GM13976 (cell line): Measurements from ENCODE around the gene GTF3C4.

ENCODE experiments used
- DNase-seq: peaks from one replicate; pipeline ENCODE4 v3.0.0; 2012; ENCODE audit warnings: low spot score
- in situ Hi-C: fragments of 300-500 bp; cut with MboI; formaldehyde crosslinking; loops from one replicate; pipeline ENCODE4 v1.12.0; 2022; ENCODE audit warnings: low sequenced_read_pairs, mixed read lengths, inconsistent platforms; ENCODE audit not compliant: unreplicated experiment
- TF ChIP-seq, protein P1 (sequence below): IDR thresholded peaks from 2 replicates; pipeline ENCODE4 v1.5.1; 2012; ENCODE audit warnings: borderline replicate concordance, mild to moderate bottlenecking; ENCODE audit not compliant: insufficient read depth; ENCODE audit errors: extremely low read depth, missing control alignments, control extremely low read depth

GTF3C4 gene

GRCh38 chr9:132637351-132637750, 32.9 kb upstream of the GTF3C4 start:
- in situ Hi-C loops = no loop called here

DNA sequence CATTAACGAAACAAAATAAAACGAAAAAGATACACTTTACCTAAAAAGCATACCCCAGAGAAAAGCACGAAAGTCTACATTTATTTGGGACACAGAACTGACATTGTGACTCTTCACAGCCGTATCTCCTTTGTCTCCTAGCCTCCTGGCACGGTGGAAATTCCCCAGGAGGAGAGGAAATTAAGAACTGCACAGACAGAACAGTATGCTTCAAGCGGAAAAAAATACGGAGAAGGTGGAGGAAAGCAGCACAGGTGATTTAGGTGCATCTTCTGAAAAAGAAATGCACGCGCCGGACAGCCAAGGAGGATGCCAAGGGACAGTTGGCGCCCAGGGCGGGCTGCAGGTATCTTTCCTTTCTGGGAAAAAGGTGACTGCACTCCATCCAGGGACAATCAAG, 32.5 kb upstream of the GTF3C4 start:
- no peak for DNase-seq
- TF ChIP-seq, protein P1, sequence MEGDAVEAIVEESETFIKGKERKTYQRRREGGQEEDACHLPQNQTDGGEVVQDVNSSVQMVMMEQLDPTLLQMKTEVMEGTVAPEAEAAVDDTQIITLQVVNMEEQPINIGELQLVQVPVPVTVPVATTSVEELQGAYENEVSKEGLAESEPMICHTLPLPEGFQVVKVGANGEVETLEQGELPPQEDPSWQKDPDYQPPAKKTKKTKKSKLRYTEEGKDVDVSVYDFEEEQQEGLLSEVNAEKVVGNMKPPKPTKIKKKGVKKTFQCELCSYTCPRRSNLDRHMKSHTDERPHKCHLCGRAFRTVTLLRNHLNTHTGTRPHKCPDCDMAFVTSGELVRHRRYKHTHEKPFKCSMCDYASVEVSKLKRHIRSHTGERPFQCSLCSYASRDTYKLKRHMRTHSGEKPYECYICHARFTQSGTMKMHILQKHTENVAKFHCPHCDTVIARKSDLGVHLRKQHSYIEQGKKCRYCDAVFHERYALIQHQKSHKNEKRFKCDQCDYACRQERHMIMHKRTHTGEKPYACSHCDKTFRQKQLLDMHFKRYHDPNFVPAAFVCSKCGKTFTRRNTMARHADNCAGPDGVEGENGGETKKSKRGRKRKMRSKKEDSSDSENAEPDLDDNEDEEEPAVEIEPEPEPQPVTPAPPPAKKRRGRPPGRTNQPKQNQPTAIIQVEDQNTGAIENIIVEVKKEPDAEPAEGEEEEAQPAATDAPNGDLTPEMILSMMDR = no peak
- in situ Hi-C loops = no loop called here

More at GRCh38 chr9:132637351-132637750, 32.9 kb upstream of the GTF3C4 start:
- TF ChIP-seq, protein P1 = no peak
- DNase-seq = no peak

DNA sequence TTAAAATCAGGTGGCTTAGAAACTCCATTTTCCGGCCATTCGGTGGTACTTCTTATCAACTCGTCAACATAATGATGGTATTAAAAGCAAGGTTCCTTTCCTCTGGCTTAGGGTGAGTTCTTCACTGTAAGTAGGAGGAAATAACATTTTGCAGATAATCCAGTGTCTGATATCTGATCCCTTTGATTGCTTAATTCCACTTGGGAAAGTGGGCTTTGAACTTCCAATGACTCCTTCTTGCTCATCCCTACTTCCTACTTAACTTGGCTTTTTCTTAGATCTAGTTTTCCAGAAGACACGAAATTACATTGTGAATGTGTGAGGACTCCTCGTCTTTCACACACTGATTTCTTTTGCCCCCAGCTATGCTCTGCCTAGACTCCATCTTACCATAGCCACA, 32.0 kb upstream of the GTF3C4 start:
- TF ChIP-seq, protein P1 = no peak
- in situ Hi-C loops = no loop called here
- no peak for DNase-seq

GRCh38 chr9:132639322-132639721, 30.9 kb upstream of the GTF3C4 start:
- DNase-seq = no peak
- in situ Hi-C loops = no loop called here
- TF ChIP-seq, protein P1 = no peak

GRCh38 chr9:132641216-132641615, 29.0 kb upstream of the GTF3C4 start:
- in situ Hi-C loops = no loop called here
- DNase-seq = no peak
- TF ChIP-seq, protein P1 = no peak

GRCh38 chr9:132644251-132644650, 26.0 kb upstream of the GTF3C4 start:
- in situ Hi-C loops = no loop called here
- no peak for DNase-seq
- TF ChIP-seq, protein P1 = no peak

DNA sequence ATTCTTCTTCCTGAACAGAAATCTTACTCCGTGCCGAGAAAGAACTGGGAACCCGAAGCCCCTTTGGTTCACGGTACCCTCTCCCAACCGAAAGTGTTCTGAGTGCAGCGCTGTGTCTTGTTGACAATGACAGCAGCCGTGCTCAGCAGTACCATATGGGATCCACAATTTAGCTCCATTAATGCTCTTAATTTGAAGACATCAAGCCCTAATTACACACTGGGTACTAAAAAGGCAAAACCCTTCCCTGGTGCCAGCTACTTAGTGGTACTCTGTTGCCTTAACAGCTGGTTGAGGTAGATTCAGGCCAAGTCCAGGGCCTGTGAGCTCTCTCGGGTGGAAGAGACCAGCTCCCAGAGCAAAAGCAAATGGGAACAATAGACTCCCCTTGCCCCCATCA, 25.0 kb upstream of the GTF3C4 start:
- in situ Hi-C loops = no loop called here
- TF ChIP-seq, protein P1 = no peak
- DNase-seq = no peak
